ENCODE data around the gene MXD4. TPM values are rescaled to one million over a fixed set of nuclear protein-coding genes. Genes with fewer than 3 reads are reported as not detected.
A peak's percentile ranks its signal among the peaks of the same experiment; 100 is the strongest.

Gene MXD4
- polyA plus RNA-seq, 1 of the 3 experiments (the other 2 are of a cell fraction) = 38.6 TPM

DNA sequence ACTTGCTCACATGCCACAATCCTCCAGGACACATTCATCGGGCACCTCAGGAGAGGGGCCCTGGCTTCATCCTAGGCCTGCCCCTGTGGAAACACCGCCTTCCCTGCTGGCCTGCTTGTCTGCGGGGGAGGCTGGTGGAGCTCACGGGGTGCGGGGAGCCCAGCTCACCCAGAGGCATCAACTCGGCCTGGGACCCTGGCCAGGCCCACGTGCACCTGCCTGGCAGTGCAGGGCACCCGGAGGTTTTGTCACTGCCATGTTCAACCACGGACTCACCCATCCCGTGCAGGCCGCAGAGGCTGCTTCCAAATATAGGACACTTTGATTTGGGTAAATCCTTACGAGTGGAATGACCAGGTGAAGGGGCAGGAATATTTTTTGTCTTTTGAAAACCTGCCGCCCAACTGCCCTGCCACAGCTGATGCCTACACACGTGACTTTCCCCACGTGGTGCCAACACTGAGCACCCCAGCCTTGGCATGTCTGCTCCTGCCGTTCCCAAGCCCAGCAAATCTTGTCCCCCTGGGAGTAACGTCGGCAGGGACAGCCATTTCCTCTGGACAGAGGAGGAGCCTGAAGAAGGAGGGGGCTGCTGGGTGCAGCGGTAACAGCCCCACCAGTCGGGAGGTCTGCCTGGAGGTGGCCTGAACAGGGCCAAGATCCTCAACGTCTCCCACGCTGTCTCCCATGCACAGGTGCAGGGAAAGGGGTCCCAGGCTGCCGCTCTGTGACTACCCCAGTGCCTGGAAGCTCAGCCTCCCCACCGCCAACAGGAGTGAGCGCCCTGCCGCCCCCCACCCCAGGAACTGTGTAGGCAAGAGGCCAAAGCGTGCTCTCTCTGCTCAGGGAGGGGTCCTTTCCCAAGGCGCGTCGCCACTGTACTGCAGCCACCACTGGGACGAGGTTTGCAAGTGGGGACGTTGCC is 8.5 kb downstream of the MXD4 start:
- Histone ChIP-seq H3K4me1 (ENCODE audit: control insufficient read depth in 1 of 2, insufficient read depth in 2 of 2, low read depth in 1 of 2, low read length in 1 of 2) (peaks cover 0 to 30% of the 10 kb centered on the region in 2 experiments; a peak in 1 of 4 replicates), H3K27ac (ENCODE audit: low read depth in 2 of 2, low read length in 1 of 2) (no peak overlapping the region), H2AFZ (ENCODE audit: low read depth) (no peak overlapping the region), H3F3A (replicated peaks; ENCODE audit: insufficient read depth) (no peaks in the 10 kb centered on the region), H3K36me3 (replicated peaks in 1 of 2; ENCODE audit: control insufficient read depth in 1 of 2, insufficient read depth in 2 of 2, low read length in 1 of 2) (peaks cover 0 to 74% of the 10 kb centered on the region in 2 experiments), H3K9ac (no peak overlapping the region), H3K27me3 (ENCODE audit: insufficient read depth) (no peaks in the 10 kb centered on the region), H3K4me2 (no peak overlapping the region), H4K20me1 (ENCODE audit: insufficient read depth) (peaks cover 56% of the 10 kb centered on the region), H3K4me3 (ENCODE audit: low read depth in 2 of 2, low read length in 1 of 2) (no peak overlapping the region), H3K9me2 (no peaks in the 10 kb centered on the region), H3K79me2 (ENCODE audit: insufficient read depth) (peaks cover 18% of the 10 kb centered on the region), H3K9me3 (no peaks in the 10 kb centered on the region)
- WGBS (ENCODE audit: low lambda C conversion rate) = 93% methylated on average over 24 of the region's 32 CpGs
- ChIA-PET CTCF (no interaction called here), POLR2A (no interaction called here)
- peak; percentile 21 for DNase-seq
- TF ChIP-seq, protein P1, sequence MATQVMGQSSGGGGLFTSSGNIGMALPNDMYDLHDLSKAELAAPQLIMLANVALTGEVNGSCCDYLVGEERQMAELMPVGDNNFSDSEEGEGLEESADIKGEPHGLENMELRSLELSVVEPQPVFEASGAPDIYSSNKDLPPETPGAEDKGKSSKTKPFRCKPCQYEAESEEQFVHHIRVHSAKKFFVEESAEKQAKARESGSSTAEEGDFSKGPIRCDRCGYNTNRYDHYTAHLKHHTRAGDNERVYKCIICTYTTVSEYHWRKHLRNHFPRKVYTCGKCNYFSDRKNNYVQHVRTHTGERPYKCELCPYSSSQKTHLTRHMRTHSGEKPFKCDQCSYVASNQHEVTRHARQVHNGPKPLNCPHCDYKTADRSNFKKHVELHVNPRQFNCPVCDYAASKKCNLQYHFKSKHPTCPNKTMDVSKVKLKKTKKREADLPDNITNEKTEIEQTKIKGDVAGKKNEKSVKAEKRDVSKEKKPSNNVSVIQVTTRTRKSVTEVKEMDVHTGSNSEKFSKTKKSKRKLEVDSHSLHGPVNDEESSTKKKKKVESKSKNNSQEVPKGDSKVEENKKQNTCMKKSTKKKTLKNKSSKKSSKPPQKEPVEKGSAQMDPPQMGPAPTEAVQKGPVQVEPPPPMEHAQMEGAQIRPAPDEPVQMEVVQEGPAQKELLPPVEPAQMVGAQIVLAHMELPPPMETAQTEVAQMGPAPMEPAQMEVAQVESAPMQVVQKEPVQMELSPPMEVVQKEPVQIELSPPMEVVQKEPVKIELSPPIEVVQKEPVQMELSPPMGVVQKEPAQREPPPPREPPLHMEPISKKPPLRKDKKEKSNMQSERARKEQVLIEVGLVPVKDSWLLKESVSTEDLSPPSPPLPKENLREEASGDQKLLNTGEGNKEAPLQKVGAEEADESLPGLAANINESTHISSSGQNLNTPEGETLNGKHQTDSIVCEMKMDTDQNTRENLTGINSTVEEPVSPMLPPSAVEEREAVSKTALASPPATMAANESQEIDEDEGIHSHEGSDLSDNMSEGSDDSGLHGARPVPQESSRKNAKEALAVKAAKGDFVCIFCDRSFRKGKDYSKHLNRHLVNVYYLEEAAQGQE (IDR thresholded peaks at IDR 0.05; ENCODE audit: low read depth, low read length) = no peak
- TF ChIP-seq FOXJ3 (CRISPR knock-in tag; IDR thresholded peaks at IDR 0.05) (no peak), RXRA (IDR thresholded peaks at IDR 0.05; ENCODE audit: borderline replicate concordance, low read depth) (no peak), TAF1 (IDR thresholded peaks at IDR 0.05; ENCODE audit: borderline replicate concordance, low read depth, low read length) (no peak), TCF12 (IDR thresholded peaks at IDR 0.05) (no peak), NFIC (IDR thresholded peaks at IDR 0.05; ENCODE audit: borderline replicate concordance) (no peak), FOXM1 (IDR thresholded peaks at IDR 0.05; ENCODE audit: low read depth) (no peak), EZH2phosphoT487 (IDR thresholded peaks at IDR 0.05; ENCODE audit: borderline replicate concordance, low read depth) (no peak), TEAD4 (IDR thresholded peaks at IDR 0.05; ENCODE audit: borderline replicate concordance, insufficient read depth) (no peak), RCOR1 (IDR thresholded peaks at IDR 0.05; ENCODE audit: low read length) (no peak)
- TF ChIP-seq, protein P2, sequence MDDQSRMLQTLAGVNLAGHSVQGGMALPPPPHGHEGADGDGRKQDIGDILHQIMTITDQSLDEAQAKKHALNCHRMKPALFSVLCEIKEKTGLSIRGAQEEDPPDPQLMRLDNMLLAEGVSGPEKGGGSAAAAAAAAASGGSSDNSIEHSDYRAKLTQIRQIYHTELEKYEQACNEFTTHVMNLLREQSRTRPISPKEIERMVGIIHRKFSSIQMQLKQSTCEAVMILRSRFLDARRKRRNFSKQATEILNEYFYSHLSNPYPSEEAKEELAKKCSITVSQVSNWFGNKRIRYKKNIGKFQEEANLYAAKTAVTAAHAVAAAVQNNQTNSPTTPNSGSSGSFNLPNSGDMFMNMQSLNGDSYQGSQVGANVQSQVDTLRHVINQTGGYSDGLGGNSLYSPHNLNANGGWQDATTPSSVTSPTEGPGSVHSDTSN (IDR thresholded peaks at IDR 0.05) = no peak

Data from SK-N-SH (cell line).